WERI-Rb-1 (cell line): ENCODE data around the gene SNAPC4.

Experiments
- DNase-seq: peaks from one replicate; pipeline ENCODE4 v3.0.0-alpha.2; 2020
- H3K27ac ChIP-seq: fragments of 250-450 bp; sonication (Bioruptor Pico); 2 replicates; pipeline ENCODE4 v1.5.1; 2020; ENCODE audit warnings: mild to moderate bottlenecking, moderate library complexity
- H3K27me3 ChIP-seq: fragments of 250-450 bp; sonication (Bioruptor Pico); 2 replicates; pipeline ENCODE4 v1.5.1; 2021; ENCODE audit warnings: mild to moderate bottlenecking, low read depth, moderate library complexity; ENCODE audit not compliant: insufficient read depth, severe bottlenecking
- H3K36me3 ChIP-seq: fragments of 250-450 bp; sonication (Bioruptor Pico); 2 replicates; pipeline ENCODE4 v1.5.1; 2020; ENCODE audit warnings: mild to moderate bottlenecking, moderate library complexity
- H3K4me3 ChIP-seq: 2 replicates; pipeline ENCODE4 v1.5.1; 2011; ENCODE audit warnings: low read depth, mild to moderate bottlenecking, control low read depth, low read length
- H3K9me3 ChIP-seq: fragments of 250-450 bp; sonication (Bioruptor Pico); 2 replicates; pipeline ENCODE4 v1.5.1; 2021; ENCODE audit warnings: mild to moderate bottlenecking, moderate library complexity; ENCODE audit not compliant: severe bottlenecking
- TF ChIP-seq, protein P1 (sequence below): IDR thresholded peaks from 2 replicates; pipeline ENCODE4 v1.5.1; 2011; ENCODE audit warnings: low read depth, mild to moderate bottlenecking, control low read depth, inconsistent platforms, low read length

The SNAPC4 gene

DNA sequence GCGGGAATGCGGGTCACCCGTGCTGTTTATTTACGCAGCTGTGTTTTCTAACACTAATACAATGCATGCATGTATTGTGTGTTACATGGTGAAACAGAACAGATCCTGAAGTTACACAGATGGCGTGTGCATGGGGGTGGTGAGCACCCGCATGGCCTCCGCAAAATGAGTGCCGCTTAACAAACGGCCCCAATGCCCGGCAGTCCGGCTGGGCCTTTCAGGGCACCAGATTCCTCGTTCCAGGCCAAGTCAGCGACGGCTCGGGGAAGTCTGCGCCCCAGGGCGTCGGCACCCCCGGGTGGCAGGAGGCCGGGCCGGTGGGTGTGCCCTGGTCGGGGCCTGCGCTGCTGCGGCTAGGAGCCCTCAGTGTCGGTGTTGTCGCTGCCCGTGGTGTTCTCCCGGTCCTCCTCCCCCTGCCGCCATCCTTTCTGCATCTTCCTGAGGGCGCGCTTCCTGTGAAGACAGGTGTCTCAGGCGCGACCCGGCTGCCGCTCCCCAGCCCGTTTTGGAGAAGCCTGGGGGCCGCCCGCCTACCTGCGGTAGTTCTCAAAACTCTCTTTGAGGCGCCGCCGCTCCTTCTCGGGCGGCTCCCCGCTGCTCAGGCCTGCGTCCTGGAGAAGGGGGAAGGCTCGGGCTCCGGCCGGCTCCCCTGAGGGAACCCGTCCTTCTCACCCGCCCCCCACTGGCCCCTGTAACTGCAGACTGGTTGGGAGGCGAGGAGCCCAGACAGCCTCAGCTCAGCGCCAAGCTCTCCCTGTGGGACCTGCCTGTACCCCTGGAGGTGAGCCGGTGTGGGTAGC is 35.8 kb downstream of the SNAPC4 start:
- H3K9me3 ChIP-seq, result peaks cover 3% of the 10 kb centered on the region
- H3K27me3 ChIP-seq, result no peaks in the 10 kb centered on the region
- H3K4me3 ChIP-seq, result no peak overlapping the region
- H3K36me3 ChIP-seq, result peaks cover 15% of the 10 kb centered on the region
- TF ChIP-seq, protein P1, sequence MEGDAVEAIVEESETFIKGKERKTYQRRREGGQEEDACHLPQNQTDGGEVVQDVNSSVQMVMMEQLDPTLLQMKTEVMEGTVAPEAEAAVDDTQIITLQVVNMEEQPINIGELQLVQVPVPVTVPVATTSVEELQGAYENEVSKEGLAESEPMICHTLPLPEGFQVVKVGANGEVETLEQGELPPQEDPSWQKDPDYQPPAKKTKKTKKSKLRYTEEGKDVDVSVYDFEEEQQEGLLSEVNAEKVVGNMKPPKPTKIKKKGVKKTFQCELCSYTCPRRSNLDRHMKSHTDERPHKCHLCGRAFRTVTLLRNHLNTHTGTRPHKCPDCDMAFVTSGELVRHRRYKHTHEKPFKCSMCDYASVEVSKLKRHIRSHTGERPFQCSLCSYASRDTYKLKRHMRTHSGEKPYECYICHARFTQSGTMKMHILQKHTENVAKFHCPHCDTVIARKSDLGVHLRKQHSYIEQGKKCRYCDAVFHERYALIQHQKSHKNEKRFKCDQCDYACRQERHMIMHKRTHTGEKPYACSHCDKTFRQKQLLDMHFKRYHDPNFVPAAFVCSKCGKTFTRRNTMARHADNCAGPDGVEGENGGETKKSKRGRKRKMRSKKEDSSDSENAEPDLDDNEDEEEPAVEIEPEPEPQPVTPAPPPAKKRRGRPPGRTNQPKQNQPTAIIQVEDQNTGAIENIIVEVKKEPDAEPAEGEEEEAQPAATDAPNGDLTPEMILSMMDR, result no peak
- DNase-seq, result no peak
- H3K27ac ChIP-seq, result peak overlapping the region; percentile 81

DNA sequence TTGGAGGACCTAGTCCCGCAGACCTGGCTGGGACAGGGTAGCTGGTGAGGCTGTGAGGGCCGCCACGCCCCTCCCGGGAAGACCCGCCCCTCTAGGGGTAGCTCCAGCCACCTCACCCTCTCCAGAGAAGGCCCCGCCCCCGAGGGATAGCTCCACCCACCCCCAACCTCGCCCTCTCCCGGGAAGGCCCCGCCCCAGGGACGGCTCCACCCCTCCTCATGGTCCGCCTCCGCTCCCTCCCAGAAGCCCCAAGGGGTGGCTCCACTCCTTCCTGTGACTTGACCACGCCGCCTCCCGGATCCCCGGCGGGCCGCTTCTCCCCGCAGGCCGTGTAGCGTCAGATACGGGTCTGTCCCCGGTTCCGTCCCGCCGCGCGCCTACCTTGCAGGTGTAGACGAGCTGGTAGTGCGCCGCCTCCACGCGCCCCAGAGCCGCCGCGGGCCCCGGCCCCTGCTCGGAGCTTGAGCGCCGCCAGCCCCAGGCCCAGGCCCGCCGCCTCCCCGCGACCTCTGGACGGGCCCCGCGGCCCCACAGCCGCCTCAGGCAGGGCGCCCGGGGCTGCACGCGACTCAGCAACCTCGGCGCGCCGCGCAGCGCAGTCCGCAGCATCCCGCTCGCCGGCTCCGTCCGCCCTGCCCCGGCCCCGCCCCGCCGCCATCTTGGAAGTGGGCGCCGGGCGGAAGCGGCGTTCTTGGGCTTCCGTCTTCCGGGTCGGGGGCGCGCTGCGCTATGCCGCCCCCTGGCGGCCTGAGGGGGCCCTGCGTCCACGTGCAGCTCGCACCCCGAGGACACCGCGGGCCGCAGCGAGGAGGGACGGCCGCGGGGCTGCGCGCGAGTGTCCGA is 36.6 kb downstream of the SNAPC4 start, which contains the start of gene DNLZ:
Gene DNLZ, minus strand, starts transcription at position 639 of the 843 bp plus-strand sequence. Its CDS starts 30 bp downstream, at position 609.
- peak within 1 kb of the TSS; percentile 58 for H3K4me3 ChIP-seq
- no peaks in the 10 kb centered on the region for H3K27me3 ChIP-seq
- peaks cover 21% of the 10 kb centered on the region for H3K36me3 ChIP-seq
- TF ChIP-seq, protein P1, result peak; percentile 92
- DNase-seq, result peak; percentile 97
- peaks cover 3% of the 10 kb centered on the region for H3K9me3 ChIP-seq
- peak within 1 kb of the TSS; percentile 81 for H3K27ac ChIP-seq

DNA sequence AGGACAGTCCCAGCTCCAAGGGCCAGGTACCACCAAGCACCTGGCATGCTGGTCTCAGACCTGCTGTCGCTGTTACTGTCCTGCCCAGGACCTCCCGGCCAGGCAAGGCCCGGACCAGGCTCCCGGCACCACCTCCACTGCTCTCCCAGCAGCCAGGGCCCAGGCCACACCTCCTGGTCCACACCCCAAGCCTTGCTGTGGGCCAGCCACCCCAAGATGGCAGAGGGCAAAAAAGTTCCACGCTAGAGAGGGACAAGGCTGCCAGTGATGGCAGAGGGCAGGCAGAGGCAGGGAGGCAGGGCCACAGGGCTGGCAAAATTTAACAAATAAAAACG is 37.6 kb downstream of the SNAPC4 start:
- TF ChIP-seq, protein P1, result no peak
- H3K4me3 ChIP-seq, result no peak overlapping the region
- no peak overlapping the region for H3K27ac ChIP-seq
- H3K9me3 ChIP-seq, result peaks cover 3% of the 10 kb centered on the region
- peaks cover 29% of the 10 kb centered on the region for H3K36me3 ChIP-seq
- H3K27me3 ChIP-seq, result no peaks in the 10 kb centered on the region
- DNase-seq, result no peak

DNA sequence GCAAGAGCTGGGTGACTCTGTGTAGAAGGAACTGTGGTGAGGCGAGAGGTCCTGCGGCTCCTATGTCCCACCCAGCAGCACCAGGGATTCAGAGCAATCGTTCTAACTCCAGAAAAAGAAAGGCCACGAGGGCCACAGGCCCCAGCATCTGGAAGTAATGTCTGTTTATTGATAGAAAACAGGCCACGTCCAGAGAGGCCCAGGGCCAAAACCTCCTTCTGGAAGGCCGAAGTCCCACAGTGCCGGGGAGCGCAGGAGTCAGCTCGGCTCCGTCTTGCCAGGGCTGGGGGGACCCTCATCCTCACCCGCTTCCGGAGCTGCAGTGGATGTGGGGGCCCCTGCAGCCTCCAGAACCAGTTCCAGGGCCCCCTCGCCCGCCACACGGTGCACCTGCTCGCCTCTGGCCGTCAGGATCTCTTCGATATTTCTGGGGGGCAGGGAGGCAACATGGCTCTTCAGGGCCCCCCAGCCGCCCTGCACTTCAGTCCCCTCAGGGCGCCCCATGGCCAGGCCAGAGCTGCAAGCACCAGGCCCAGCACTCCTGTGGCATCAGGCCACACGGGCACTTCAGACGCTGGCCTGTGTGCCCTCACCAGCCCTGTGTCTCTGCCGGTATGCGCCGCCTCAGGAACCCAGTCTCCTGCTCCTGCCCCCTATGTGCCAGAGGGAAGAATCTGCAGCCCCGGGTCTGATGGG is 38.1 kb downstream of the SNAPC4 start:
- TF ChIP-seq, protein P1, result no peak
- DNase-seq, result no peak
- Histone ChIP-seq H3K9me3 (peaks cover 3% of the 10 kb centered on the region), H3K36me3 (peaks cover 31% of the 10 kb centered on the region), H3K27ac (no peak overlapping the region), H3K27me3 (no peaks in the 10 kb centered on the region), H3K4me3 (no peak overlapping the region)

DNA sequence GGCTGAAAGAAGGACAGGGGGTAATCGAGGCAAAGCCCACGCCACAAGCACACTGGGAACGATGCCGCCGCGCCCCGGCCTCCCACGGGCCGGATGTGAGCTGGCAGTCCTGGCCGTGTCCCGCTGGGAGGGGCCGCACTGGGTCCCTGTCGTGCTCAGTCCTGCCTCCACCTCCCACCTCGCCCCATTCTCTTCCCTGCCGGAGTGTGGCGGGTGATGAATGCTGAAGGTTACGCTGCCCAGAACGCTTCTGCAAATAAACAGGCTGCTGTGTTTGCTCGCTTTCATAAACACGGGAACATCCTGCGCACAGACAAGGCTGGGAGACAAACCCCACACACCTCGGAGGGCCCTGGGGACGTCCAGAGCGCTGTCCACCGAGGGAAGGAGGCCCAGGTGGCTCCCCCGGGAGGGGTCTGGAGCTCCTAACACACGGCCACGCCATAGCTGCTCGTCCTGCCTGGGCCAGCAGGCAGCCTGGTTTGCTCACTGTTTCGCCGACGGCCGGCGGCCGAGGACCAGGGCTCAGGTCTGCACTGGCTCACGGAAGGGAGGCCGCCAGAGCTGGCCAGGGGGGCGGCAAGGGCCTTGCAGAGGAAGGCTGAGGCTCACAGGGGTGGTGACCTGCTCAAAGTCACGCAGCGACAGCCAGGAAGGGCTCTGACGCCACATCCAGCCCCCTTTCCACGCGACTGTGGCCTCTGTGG is 38.8 kb downstream of the SNAPC4 start:
- TF ChIP-seq, protein P1, result no peak
- H3K27ac ChIP-seq, result no peak overlapping the region
- H3K27me3 ChIP-seq, result no peaks in the 10 kb centered on the region

More for the DNA sequence above, 38.8 kb downstream of the SNAPC4 start:
- no peak overlapping the region for H3K4me3 ChIP-seq
- peaks cover 3% of the 10 kb centered on the region for H3K9me3 ChIP-seq
- H3K36me3 ChIP-seq, result peaks cover 32% of the 10 kb centered on the region
- no peak for DNase-seq
